Omental fat pad (tissue), 4 donors: Measurements from ENCODE around the gene OSBPL6. TPM values are rescaled to one million over a fixed set of nuclear protein-coding genes. Genes with fewer than 3 reads are reported as not detected.
"Not testable (repeated sequence)": the region's sequence is repeated elsewhere in the genome, so short reads cannot be mapped to it uniquely, and the experiment has no call there.

ENCODE experiments used
- ATAC-seq: fragments of 150-250 bp; one replicate; pipeline ENCODE4 v1.9.1; 2016; ENCODE audit warnings: mild to moderate bottlenecking, moderate library complexity; ENCODE audit not compliant: low FRiP score
- DNase-seq: peaks from one replicate; pipeline ENCODE4 v3.0.0-alpha.2; 2019; ENCODE audit warnings: low spot score
- total RNA-seq, 4 donors: library from RNA; depleted of rRNA; stranded (reverse); fragments of >200 nt; gene quantifications; one replicate each; pipeline ENCODE4 v1.1.0, GENCODE V29; 2016
- TF ChIP-seq, protein P1 (sequence below), 3 donors: fragments of 450-650 bp; IDR thresholded peaks; one replicate each; pipeline ENCODE4 v1.5.1; 2016 to 2017; ENCODE audit warnings: antibody characterized with exemption in 3 of 3, mild to moderate bottlenecking in 3 of 3, moderate library complexity in 2 of 3

OSBPL6 gene
- total RNA-seq, 4 donors from 2014 or later, result 1.1 to 2.0 (median 1.6) TPM

DNA sequence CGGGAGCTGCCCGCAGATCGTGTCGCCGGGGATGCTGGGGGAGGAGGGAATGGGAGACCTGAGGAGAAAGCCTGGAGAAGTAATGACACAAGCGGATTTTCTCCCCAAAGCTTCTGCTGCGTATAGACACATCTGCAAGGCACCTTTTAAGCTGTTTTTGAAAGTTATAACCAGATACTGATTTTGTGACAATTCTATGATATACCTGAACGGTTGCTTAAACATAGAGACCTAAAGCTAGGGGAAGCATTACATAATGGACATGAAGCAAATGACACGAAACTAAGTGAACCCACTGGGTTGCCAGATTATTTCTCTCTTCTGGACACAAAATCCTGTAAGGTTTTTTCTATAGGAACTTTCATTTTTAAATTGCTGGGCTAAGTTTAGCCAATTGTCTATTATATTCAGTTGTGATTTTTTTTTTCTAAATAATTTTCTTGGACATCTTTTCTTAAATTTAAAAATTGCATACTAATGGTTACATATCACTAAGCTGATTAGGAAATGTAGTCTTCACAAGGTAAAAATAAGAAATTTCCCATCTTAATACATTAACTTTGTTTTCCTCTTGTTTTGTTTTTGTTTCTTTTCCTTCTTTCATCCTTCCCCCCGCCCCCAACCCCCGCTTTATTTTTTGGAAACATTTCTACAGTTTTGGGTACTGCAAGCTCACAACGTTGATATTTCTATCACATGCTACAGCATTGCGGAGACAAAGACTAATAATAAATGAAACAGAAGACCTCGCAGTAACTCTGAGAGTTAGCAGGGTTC, 1.3 kb downstream of the OSBPL6 start:
- DNase-seq (no peak), ATAC-seq (no peak)
- TF ChIP-seq, protein P1, sequence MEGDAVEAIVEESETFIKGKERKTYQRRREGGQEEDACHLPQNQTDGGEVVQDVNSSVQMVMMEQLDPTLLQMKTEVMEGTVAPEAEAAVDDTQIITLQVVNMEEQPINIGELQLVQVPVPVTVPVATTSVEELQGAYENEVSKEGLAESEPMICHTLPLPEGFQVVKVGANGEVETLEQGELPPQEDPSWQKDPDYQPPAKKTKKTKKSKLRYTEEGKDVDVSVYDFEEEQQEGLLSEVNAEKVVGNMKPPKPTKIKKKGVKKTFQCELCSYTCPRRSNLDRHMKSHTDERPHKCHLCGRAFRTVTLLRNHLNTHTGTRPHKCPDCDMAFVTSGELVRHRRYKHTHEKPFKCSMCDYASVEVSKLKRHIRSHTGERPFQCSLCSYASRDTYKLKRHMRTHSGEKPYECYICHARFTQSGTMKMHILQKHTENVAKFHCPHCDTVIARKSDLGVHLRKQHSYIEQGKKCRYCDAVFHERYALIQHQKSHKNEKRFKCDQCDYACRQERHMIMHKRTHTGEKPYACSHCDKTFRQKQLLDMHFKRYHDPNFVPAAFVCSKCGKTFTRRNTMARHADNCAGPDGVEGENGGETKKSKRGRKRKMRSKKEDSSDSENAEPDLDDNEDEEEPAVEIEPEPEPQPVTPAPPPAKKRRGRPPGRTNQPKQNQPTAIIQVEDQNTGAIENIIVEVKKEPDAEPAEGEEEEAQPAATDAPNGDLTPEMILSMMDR (IDR thresholded peaks at IDR 0.05), result no peak

- TF ChIP-seq, protein P1 (IDR thresholded peaks at IDR 0.05), result no peak
- ATAC-seq (no peak), DNase-seq (no peak)
These were observed 3.5 kb downstream of the OSBPL6 start for GRCh38 chr2:178197791-178198190.

DNA sequence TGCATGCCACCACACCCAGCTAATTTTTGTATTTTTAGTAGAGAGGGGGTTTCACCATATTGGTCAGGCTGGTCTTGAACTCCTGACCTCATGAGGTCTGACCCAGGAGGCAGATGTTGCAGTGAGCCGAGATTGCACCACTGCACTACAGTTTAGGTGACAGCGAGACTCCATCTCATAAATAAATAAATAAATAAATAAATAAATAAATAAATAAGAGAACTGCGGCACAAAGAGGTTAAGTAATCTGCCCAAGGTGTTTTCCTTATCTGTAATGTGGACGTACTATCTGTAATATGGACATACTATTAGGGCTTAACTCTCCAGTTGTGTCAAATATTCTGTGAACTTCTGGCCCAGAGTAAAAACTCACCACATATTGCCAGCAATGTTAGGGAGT, 4.1 kb downstream of the OSBPL6 start:
- not testable (repeated sequence) for ATAC-seq, DNase-seq

DNA sequence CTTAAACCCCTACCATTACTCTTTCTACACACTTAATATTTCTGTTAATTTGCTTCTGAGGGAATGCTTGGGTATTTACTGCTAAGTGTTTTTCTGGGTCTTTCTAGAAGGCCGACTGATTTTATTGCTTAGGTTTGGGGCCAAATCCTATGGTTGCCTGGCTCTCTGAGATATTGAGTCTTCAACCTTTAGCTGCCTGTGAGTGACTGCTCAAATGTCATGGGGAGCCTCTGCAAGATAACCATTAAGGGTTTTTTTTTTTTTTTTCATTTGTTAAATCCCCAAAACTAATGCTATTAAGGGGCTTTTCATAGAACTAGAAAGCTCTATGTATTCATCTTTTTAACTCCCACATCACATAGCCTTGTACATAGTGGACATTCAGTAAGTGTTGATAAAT, 5.0 kb downstream of the OSBPL6 start:
- DNase-seq (no peak), ATAC-seq (no peak)
- TF ChIP-seq, protein P1 (IDR thresholded peaks at IDR 0.05), result no peak

DNA sequence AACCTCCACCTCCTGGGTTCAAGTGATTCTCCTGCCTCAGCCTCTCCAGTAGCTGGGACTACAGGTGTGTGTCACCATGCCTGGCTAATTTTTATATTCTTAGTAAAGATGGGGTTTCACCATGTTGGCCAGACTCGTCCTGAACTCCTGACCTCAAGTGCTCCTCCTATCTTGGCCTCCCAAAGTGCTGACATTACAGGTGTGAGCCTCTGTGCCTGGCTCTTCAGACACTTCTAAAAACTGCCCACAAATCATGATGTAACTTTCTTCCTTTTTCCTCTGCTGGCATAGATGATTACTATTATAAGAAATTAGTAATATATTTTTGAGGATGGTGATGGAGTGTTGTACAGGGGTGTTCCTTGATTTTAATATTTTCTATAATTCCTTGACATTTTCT, 6.0 kb downstream of the OSBPL6 start:
- DNase-seq, result no peak
- no peak for ATAC-seq
- TF ChIP-seq, protein P1 (IDR thresholded peaks at IDR 0.05), result no peak

GRCh38 chr2:178202927-178203326, 8.6 kb downstream of the OSBPL6 start:
- DNase-seq, result no peak
- TF ChIP-seq, protein P1 (IDR thresholded peaks at IDR 0.05), result no peak
- ATAC-seq, result no peak

GRCh38 chr2:178204977-178205376, 10.7 kb downstream of the OSBPL6 start:
- no peak for DNase-seq
- TF ChIP-seq, protein P1 (IDR thresholded peaks at IDR 0.05), result no peak
- ATAC-seq, result no peak
